ENCODE results near the gene ZMYND15.

The ZMYND15 gene

DNA sequence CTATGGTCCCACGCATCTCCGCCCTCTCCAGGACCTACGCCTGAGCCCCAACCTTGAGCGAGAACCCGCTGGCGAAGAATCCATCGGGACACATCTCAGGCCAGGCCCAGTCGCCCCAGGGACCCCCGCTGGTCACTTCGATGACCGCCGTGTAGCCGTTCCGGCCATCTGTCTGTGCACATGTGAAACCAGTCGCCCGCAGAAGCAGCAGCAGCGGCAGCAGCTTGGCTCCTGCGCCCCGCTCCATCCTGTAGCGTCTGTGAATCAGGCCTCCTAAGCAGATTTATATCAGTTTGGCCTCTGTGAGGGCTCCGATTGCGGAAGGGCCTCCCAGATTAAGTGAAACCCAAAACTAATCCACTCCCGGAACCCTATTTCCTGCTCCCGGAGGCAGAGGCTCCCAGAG, 46.5 kb downstream of the ZMYND15 start, which contains the start of gene VMO1:
TSS of gene VMO1 (minus strand) at position 259 of the 406 bp plus-strand sequence. CDS start at position 247, 12 bp downstream.
- no peak for DNase-seq (ENCODE audit: low spot score)

DNA sequence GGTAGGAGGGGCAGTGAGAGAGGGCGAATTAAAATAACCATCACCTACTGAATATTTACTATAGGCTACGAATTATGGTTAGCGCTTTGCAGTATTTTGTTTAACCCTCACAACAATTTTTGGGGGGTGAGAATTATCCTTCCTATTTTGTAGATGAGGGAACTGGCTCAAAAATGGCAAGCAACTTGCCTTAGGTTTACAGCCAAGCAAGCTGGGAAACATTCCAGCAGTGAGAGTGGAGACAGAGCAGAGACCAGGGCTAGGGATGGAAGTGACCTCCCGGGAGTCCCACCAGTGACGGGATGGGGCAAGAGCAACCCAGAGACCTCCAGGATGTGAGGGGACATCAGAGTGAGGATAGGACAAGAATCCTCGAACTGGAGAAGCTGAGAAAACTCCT, 46.9 kb downstream of the ZMYND15 start:
- DNase-seq (ENCODE audit: low spot score): no peak

DNA sequence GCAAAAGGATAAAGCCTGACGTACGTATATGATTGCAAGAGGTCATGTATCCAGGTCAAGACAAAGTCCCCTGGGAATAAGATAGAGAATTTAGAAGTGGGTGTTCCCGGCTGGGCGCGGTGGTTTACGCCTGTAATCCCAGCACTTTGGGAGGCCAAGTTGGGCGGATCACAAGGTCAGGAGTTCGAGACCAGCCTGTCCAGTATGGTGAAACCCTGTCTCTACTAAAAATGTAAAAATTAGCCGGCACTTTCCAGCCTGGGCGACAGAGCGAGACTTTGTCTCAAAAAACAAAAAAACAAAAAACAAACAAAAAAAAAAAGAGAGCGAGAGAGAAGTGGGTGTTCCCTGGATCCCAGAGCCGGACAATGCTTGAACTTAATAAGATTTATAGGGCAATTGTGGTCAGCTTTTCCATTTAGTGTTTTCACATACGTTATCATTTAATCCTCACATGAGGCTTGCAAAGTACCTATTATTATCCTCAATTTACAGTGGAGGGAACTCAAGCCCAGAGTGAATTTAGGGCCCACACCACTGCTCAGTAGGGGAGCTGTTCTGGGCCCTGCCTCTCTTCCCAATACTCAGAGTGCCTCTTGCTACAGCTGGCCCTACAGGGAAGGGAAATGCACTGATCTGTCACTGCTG, 48.6 kb downstream of the ZMYND15 start:
- DNase-seq (ENCODE audit: low spot score): no peak

DNA sequence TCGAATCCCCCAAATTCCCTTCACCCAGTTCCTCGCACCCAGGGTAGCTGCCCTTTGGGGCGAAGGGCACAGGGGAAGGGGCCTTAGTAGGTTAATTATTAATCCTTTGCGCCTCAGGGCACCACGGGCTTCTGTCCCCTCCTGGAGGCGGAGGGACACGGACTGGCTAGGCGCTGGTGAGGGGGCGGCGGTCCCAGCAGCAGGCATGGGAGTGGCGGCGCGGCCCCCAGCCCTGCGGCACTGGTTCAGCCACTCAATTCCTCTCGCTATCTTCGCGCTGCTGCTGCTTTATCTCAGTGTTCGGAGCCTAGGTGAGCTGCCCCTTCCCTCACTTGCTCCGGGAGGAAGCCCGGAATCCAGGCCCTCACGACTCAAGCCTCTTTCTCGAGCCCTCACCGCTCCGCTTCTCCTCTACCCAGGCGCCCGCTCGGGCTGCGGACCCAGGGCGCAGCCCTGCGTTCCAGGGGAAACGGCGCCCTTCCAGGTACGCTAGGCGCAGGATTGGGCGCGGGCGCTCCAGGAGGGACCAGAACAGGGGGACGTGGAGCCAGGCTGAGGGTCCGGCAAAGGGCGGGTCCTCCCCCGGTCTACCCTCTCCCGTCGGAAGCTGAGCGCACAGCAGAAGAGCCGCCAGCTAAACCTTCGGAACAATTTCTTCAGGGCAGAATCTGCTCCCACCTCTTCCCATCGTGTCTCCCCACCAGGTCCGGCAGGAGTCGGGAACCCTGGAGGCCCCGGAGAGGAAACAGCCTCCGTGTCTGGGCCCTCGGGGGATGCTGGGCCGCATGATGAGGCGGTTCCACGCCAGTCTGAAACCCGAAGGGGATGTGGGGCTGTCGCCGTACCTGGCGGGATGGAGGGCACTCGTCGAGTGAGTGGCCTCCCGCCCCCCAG, 49.4 kb downstream of the ZMYND15 start, which contains the start of gene GLTPD2:
TSS of gene GLTPD2 (plus strand) at position 158 of the 894 bp plus-strand sequence. CDS start at position 206, 48 bp downstream.
- DNase-seq (ENCODE audit: low spot score): no peak

DNA sequence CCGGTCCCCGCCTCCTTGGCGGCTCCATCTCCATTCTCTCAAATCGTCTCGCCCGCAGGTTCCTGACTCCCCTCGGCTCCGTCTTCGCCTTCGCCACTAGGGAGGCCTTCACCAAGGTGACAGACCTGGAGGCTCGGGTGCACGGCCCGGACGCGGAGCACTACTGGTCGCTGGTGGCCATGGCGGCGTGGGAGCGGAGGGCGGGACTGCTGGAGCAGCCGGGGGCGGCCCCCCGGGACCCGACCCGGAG, 50.0 kb downstream of the ZMYND15 start:
- DNase-seq (ENCODE audit: low spot score): no peak

DNA sequence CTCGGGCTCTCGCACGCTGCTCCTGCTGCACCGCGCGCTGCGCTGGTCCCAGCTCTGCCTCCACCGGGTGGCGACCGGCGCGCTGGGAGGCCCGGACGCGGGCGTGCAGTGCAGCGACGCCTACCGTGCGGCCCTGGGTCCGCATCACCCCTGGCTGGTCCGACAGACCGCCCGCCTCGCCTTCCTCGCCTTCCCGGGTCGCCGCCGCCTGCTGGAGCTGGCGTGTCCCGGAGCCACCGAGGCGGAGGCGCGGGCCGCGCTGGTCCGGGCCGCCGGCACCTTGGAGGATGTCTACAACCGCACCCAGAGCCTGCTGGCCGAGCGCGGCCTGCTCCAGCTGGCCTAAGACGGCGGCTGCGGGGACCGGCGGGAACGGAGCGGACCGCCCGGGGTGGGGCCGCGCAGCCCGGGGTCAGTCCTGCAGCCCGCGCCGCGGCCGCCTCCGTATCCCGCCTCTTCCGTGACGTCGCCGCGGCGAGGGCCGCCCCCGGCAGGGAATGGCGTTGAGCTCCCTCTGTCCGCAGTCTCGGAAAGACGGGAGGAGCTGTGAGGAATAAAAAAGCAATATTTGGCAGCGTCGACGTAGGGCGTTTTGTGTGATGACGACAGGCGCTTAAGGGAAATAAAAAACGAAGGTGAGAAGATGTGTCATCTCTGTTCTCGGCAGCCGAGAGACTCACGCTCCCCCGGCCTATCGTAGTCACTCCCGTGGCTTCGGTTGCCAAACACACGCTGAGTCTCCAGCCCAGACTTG, 50.5 kb downstream of the ZMYND15 start:
- DNase-seq (ENCODE audit: low spot score): peak; percentile 77

DNA sequence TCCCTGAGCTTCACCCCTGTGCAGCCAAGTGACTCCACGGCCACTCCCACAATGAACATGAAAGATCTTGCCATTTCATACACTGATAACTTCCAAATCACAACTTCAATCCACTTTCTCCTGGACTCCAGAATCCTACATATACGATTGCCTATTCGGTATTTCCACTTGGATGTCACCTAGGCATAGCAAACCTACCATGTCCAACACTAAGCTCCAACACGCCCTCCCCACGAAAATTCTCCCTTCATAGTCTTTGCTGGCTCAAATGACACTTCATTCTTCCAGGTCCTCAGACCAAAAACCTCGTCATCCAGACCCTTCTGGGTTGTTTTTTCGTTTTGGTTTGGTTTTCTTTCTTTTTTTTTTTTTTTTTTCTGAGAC, 51.1 kb downstream of the ZMYND15 start:
- DNase-seq (ENCODE audit: low spot score): no peak

DNA sequence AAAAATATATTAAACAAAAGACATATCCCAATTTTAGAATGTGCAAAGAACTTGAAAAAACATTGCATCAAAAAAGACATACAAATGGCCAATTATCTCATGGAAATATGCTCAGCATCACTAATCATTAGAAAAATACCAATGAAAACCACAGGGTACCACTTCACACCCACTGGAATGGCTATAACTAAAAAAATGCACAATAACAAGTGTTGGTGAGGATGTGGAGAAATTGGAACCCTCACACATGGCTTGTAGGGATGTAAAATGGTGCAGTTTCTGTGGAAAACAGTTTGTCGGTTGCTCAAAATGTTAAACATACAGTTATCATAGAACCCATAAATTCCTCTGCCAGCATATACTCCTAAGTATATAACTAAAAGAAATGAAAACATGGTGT, 55.5 kb downstream of the ZMYND15 start:
- no peak for DNase-seq (ENCODE audit: low spot score)

All from kidney capillary endothelial cell (primary cell).